Occipital lobe (tissue), 2 donors: ENCODE measurements around the gene RFX4. TPM values are rescaled to one million over a fixed set of nuclear protein-coding genes. Genes with fewer than 3 reads are reported as not detected.
"Not testable (repeated sequence)": the region's sequence is repeated elsewhere in the genome, so short reads cannot be mapped to it uniquely, and the experiment has no call there.

Experiments used
- DNase-seq: peaks from one replicate; lab custom pipeline; 2025; lab: John Stamatoyannopoulos, UW
- total RNA-seq: library from RNA; depleted of rRNA; stranded (reverse); fragments of >200 nt; gene quantifications from one replicate; pipeline ENCODE4 v1.2.3, GENCODE V29; 2014

RFX4 gene
- total RNA-seq, 1 donor from 2014 or later, result 3.6 TPM

DNA sequence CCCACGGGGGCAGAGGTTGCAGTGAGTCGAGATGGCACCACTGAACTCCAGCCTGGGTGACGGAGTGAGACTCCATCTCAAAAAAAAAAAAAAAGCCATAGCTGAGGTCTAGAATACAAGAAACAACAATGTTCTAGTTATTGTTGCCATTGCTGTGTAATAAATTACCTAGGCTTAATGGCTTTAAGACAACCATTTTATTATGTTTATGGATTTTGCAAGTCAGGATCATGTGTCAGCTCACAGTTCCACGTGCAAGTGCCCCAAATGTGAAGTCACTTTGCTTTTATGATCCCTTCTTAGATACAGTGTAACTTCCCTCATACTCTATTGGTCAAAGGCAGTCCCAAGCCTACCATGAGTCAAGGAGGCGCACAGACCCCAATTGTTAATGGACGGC, 142.1 kb downstream of the RFX4 start:
- no peak for DNase-seq

DNA sequence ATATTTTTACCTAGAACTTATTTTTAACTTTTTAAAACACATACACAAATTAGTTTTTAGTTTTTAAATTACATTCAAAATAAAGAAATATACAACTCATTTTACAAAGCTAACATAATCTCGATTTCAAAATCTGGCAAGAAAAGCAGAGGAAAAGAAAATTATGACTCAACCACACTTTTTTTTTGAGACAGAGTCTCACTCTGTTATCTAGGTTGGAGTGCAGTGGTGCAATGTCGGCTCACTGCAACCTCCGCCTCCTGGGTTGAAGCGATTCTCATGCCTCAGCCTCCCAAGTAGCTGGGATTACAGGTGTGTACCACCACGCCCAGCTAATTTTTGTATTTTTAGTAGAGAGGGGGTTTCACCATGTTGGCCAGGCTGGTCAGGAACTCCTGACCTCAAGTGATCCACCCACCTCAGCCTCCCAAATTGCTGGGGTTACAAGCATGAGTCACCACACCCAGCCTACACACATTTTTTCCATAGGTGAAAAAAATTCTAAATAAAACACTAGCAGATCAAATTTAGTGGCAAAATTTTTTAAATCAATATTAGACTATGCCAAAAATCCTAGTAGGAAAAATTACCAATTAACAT, 143.9 kb downstream of the RFX4 start:
- not testable (repeated sequence) for DNase-seq

DNA sequence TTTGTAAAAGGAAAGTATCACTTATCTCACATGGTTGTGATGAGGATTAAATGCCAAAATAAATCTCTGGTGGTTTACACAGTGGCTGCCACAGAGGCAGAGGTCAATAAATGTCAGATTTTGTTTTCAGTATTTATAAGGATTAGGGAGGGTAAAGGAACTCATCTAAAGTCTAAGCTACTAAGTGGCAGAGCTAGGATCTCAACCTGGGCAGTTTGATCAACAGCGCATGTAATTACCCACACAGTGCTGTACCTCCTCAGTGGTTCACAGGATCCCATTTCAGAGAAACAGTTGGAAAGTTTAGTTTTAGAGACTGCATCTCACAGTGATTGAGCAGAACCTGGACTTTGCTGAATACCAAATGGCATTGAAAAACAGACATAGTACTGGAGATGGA, 146.8 kb downstream of the RFX4 start:
- DNase-seq, result no peak

DNA sequence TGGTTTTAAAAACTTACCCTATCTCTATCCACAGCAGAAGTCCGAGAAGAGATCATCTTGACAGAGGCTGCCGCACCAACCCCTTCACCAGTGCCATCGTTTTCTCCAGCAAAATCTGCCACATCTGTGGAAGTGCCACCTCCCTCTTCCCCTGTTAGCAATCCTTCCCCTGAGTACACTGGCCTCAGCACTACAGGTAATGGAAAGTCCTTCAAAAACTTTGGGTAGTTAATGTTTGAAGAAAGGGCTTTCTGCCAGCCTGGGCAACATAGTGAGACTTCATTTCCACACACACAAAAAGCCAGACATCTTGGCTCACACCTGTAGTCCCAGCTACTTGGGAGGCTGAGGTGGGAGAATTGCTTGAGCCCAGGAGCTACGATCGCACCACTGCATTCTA, 150.1 kb downstream of the RFX4 start:
- no peak for DNase-seq

DNA sequence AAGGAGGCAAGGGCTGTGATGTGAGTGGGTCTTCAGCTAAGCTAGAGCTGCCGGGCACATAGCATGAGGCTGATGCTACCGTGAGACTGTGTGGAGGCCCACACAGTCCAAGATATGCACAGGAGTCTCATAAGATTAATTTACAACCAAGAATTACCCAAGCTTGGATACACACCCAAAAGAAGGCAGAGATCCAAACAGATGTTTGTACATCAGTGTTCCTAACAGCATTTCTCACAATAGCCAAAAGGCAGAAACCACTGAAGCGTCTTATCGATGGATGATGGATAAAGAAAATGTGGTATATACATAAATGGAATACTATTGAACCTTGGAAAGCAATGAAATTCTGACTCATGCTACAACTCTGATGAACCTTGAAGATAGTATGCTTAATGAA, 150.9 kb downstream of the RFX4 start:
- no peak for DNase-seq

DNA sequence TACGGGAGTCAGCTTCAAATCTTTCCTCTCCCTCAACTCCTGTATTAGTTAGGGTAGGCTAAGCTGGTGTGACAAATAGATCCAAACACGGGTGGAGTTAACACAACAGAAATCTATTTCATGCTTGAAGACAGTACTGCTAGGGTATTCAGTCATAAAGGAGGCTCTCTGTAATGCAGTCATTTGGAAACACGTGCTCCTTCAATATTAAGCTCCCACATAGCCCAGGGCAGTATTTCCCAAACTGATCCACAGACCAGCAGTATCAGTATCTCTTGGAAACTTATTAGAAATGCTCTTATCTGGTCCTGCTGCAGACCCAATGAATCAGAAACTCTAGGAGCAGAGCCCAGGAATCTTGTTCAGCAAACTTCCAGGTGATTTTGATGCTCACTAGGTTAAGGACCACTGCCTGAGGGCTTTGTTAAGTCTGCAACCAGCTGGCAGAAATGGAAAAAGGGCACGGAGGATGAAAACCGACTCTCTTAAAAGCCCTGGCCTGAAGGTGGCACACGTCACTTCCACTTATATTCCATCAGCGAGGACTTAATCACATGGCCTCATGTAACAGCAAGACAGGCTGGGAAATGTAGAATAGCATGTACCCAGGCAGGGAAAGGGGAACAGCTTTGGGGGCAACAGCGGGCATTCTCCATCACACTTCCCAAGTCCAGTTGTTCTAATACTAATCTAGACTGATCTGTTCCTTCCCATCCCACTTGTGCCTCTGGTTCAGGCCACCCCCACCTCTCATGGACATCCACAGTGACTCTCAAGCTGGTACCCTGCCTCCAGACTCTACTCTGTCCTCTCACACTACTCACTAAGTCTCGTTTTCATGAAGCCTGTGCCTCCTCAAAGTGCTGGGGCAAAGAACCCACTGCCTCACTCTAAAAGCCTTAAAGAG, 153.5 kb downstream of the RFX4 start:
- no peak for DNase-seq

DNA sequence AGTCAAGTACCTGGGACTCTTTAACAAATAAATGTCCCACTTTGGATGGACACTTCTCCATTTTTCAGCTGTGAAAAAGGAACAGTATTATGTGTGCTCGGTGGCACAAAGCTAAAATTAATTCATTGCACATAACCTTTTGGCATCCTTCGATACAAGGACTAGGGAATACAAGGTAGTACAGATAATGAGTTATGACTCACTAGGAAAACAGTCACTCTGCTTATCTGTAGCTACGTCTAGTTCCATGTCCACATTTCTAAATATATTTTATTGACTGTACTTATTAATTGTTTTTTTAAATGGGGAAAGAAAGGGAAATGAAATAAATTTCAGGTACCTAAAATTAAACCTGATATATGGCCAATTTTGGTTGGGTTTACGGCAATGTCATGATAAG, 156.5 kb downstream of the RFX4 start:
- DNase-seq, result no peak

DNA sequence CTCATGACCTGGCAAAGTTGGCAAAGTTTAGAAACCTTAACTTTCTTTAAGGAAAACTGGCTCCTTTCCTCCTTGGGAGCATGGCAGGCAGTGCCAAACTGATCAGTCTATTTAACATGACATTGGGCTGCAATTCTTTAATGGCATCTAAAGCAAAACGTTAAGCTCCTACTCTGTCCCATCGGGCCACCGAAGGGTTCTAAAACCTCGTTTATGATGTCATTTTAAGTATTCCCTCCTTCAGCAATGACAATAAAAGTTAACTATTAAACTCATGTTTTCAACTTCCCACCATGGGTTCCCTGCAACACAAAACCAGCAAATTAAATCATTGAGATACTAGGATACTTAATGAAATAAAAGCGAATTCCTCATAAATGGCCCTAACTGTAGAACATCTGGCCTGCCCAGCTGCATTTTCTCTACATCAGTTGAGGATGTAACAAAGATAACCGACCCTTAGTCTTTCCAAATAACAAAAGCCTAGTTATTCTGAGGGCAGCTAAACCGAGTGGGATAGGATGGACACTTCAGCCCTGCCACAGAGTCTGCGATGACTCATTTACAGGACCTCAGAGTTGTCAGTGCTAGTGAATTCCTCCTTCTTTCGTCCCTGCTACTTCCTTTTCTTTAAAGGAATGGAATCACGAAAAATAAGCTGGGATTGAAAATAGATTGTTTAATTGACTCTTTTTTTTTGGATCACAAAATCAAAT, 157.2 kb downstream of the RFX4 start:
- no peak for DNase-seq

DNA sequence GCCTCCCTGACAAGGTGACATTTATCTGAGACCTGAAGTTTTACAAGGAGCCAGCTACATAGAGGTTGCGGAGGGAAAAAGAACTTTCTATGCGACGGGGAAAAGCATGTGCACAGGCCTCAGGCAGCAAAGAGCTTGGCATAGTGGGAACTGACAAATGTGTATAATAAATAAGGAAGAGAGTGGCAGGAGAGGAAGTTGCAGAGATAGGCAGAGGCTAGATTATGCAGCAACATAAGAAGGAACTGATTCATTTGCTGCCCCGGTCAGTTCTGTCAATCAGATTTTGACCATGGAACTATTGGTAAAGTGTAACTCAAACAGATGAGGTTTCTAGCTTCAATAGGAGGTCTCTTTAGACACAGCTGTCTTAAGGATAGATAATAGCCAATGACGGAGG, 158.0 kb downstream of the RFX4 start:
- no peak for DNase-seq

DNA sequence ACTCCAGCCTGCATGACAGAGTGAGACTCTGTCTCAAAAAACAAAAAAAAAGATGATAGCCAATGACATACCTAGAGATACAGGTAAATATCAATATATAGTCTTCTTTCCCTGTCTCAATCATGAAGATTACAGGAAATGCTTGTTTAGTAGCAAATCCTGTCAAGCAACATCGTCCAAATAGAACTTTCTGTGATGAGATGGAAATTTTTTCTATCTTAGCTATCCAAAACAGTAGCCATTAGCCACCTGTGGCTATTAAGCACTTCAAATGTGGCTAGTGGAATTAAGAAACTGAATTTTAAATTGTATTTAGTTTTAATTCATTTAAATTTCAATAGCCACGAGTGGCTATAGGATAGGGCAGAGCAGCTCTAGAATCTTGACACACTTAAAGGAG, 158.4 kb downstream of the RFX4 start:
- DNase-seq, result no peak

DNA sequence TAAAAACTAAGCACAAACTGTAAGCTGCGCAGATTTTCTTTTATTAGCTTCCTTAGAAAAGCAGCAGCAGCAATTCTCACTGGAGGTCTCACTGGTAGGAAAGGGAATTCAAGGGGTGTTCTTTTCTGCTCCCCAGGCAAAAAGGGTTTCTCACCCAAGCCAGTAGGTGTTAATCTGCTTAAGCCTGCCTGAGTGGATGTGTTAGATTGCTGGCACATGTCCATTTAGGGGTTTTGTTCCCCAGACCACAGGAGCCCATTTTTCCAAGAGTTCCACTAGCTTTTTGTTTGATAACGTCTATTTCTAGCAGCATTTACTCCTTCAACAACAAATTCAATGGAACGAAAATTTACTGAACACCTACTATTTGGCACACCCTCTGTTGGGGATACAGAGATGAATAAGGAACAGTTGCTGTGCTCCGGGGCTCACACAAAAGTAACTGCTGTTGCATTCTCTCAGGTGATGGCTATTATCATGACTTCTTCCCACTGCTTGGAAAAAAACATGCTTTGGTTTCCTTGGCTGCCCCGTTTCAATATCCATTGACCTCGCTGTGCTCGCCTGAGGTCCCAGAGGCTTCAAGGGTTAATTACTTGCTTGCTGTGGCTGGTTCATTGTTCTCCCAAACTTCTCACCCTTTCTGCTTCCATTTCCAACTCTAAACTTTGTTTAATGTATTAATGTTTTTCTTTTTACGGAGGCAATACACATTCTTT, 160.6 kb downstream of the RFX4 start:
- no peak for DNase-seq

DNA sequence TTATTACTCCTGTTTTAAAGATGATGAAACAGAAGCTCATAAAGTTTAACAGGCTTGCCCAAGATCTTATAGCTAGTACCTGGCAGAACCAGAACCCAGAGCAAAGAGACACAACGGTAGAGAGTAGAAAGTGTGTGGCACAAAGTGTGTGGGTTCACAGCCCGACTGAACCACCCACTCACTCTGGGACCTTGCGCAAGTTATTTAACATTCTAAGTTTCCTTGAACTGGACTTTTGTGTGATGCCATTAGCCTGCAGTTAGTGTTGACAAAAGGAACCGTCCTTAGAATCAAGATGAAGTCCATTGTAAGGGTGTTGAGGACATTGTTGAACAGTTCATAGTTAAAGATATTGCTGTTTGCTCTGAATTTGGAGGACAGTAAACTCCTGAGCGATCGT, 161.8 kb downstream of the RFX4 start:
- no peak for DNase-seq

DNA sequence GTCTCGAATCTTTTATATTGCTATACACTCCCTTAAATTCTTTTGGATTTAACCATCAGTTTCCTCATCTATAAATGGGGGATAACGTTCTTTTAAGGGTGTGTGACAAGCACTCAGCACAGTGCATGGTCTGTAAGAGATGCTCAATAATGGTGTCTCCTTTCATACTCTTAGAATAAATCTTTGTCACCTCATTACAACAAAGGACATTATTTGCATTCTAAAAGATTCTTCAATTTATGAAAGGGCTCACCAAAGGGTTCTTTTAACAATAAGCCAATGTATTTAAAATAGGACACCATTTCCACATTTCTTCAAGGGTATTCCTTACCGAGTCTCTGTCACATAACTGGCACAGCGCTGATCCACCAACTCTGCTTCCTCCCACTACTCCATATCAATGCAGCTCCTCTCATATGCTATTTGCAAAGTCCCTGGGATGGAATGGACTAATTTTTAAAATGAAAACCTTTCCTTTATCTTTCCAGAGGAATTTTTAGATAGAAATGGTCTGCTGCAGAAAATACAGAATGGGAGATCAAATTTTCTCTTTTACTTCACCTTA, 162.5 kb downstream of the RFX4 start:
- DNase-seq, result no peak

DNA sequence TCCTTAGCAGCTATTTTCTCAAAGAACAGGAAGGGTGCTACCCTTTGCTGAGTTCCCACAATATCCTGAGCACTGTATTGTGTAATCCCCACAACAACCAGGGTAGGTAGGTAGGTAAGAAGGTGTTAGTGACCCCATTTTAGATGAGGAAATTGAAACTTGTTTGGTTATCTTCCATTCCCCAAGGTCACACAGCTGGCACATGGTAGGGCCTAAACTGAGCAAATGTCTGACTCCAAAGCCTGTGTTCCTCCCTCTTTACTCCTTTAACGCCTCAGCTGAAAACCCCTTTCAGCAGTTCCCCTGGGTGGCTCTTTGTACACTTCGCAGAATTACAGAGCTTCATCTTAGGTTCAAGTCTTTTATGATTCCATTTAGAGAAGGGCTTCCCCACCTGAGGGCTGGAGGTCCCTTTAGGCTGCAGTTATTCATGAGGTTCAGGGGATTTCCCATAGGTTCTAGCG, 165.2 kb downstream of the RFX4 start:
- DNase-seq, result no peak

DNA sequence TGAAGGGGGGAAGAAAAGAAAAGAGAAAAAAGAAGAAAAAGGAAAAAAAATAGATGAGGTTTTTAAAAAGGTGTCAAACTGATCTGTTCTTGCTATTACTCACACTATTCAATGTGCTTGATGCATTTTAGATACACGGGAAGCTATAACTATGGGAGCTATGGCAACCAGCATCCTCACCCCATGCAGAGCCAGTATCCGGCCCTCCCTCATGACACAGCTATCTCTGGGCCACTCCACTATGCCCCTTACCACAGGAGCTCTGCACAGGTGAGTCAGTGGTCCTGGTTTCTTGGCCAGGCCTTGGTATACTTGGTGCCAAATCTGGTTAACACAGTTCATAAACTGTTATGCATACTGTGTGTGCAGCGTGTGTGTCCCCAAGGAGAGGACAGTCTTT, 167.7 kb downstream of the RFX4 start:
- DNase-seq, result no peak

DNA sequence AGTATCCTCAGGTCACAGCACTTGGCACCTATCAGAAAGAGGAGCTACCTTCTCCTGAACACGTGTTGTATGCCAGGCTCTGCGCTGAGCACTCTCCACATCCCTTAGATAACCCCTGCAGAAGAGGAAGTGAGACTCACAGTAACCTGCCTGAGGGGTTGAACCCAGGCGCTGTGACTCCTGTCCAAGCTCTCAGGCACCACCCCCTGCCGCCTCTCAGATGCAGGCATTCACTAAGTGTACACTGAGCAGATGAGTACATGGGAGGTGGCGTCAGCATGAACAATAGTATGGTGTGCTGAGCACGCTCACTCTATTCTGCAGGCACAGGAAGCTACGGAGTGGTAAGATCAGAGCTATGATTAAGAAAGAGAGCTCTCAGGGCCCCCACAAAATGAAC, 170.7 kb downstream of the RFX4 start:
- DNase-seq, result no peak

DNA sequence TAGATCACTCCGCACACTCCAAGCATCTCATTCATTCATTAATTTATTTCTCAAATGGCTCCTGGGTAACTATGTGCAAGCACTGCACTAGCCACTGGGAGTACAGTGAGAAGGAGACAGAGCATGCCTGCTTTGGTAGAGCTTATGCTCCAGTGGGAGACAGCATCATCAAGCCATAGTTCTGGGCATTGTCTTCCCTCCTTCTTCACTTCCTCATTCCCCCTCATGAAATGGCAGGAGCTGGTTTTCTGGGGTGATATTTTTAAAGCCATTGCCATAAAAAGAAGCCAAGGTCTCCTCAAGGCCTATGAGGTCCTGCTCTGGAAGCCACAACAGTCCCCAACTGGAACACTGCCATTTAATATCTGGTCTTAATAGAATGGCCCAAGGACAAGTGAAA, 171.5 kb downstream of the RFX4 start:
- no peak for DNase-seq

DNA sequence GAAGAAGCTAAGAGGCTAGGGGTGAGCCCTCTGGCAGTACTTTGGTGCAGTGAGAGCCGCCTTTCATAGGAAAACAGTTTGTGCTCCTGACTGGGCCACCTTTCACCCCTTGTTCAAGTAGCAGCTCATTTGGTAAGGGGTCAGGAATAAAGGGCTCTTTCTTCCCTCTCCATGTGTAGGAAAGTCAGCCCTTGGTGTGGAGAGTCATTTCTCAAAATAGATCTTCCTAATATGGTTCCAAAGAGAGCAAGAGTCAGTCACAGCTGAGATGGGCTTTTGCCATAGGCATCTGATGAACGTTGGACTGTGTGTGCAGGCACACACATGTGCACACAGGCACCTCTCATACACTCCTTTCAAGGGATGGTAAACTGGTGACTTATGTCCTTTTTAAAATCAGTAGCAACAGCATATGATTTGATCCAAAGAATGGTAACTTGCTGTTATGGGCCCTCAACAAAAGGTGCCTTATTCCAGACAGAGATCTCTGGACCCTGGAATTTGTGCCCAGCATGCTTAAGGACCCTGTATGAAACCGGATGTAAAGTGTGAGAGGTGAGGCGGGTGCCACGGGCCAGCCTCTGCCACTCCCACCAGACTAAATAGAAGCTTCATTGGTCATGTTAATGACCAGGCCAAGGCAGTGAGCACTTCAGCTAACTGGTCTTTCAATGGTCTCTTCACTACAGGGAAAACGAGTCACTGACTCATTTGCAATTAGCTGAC, 175.0 kb downstream of the RFX4 start:
- DNase-seq, result no peak

DNA sequence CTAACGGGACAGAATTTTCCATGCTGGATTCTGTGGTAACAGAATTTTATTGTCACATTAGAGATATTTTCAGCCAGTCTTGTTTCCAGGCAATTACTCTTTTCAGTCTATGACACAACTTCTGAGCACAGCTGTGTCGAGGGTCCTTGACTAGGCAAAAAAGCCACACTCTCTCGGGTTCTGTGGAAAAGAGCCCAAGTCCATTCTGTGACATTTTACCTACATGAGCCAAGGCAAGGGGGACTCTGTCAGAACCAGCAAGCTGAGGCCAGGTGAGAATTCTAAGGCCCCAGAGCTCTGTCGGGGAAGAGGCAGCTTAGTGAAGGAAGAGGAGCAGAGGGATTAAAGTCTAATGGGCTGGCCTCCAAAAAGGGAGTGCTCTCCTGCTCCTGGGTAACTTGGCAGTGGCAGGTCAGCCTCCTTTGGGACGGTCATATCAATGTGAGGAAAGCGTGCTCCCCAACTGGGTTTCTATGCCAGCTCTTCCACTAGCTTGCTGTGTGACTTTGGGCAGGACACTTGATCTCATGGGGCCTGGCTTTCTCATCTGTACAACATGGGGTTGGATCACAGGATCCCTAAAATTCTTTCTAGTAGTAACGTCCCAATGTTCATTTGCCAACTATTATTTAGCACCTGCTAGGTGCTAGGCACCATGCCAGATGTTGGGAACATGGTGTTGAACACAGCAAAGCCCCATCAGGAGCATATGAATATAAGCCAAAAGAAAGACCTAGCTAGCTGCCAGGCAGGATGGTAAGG, 175.7 kb downstream of the RFX4 start:
- DNase-seq, result no peak
